H1 (cell line): ENCODE results near the gene RNF182. TPM values are rescaled to one million over a fixed set of nuclear protein-coding genes. Genes with fewer than 3 reads are reported as not detected.

ENCODE experiments used
- CTCF ChIA-PET: fragments of 300-600 bp; sonication (Branson Sonifier 250); formaldehyde crosslinking; loops from one replicate; lab custom pipeline; 2021; ENCODE audit not compliant: partially characterized antibody; lab: Charles Lee
- POLR2A ChIA-PET: fragments of 300-600 bp; sonication (Branson Sonifier 250); formaldehyde crosslinking; loops from one replicate; lab custom pipeline; 2021; ENCODE audit warnings: inconsistent platforms; ENCODE audit not compliant: partially characterized antibody; lab: Charles Lee
- DNase-seq, 2 experiments: peaks; one replicate each; pipeline versions ENCODE4 v3.0.0 to v3.0.0-alpha.2; 2010 to 2022; ENCODE audit warnings: low spot score in 2 of 2, low read depth in 1 of 2, mixed read lengths in 1 of 2
- FAIRE-seq: peaks from 2 replicates; lab custom pipeline; 2011; peaks lifted over from hg19 to GRCh38; lab: Jason Lieb, UNC
- H2AFZ ChIP-seq: 2 replicates; pipeline ENCODE4 v1.8.1; 2012; ENCODE audit warnings: low read length, inconsistent platforms
- H2AK5ac ChIP-seq: 2 replicates; pipeline ENCODE4 v1.6.1; 2013; ENCODE audit warnings: low read depth, low read length
- H2BK120ac ChIP-seq: replicated peaks from 2 replicates; pipeline ENCODE3; 2013; ENCODE audit warnings: low read depth, low read length, inconsistent platforms
- H2BK12ac ChIP-seq: 2 replicates; pipeline ENCODE4 v1.6.1; 2013; ENCODE audit warnings: low read depth, low read length
- H2BK15ac ChIP-seq: 2 replicates; pipeline ENCODE4 v1.6.1; 2013; ENCODE audit warnings: low read length
- H2BK20ac ChIP-seq: 2 replicates; pipeline ENCODE4 v1.6.1; 2013; ENCODE audit warnings: low read length
- H2BK5ac ChIP-seq: 2 replicates; pipeline ENCODE4 v1.6.1; 2013; ENCODE audit warnings: low read depth, low read length
- H3K14ac ChIP-seq: 2 replicates; pipeline ENCODE4 v1.6.1; 2013; ENCODE audit warnings: inconsistent platforms; ENCODE audit not compliant: insufficient read length
- H3K18ac ChIP-seq: 2 replicates; pipeline ENCODE4 v1.6.1; 2013; ENCODE audit warnings: low read length; ENCODE audit errors: extremely low read depth
- H3K23ac ChIP-seq: 2 replicates; pipeline ENCODE4 v1.6.1; 2013; ENCODE audit warnings: inconsistent platforms; ENCODE audit not compliant: insufficient read length
- H3K23me2 ChIP-seq: 2 replicates; pipeline ENCODE4 v1.6.1; 2013; ENCODE audit warnings: low read depth, low read length
- H3K27ac ChIP-seq: 2 replicates; pipeline ENCODE4 v1.6.1; 2011; ENCODE audit warnings: low read depth, low read length, inconsistent platforms
- H3K27me3 ChIP-seq, 4 experiments: replicated peaks in 1 of 4; 1 replicate in 1 of 4; 2 replicates in 3 of 4; pipeline versions ENCODE4 v1.6.1 to v1.8.1; 2011 to 2013; ENCODE audit warnings: low read length in 3 of 4, mild to moderate bottlenecking in 3 of 4, inconsistent platforms in 2 of 4, mixed read lengths in 2 of 4, moderate library complexity in 1 of 4; ENCODE audit not compliant: control insufficient read depth in 3 of 4, insufficient read depth in 3 of 4; ENCODE audit errors: extremely low read depth in 1 of 4
- H3K36me3 ChIP-seq, 4 experiments: 2 replicates each; pipeline versions ENCODE4 v1.6.1 to v1.8.1; 2011 to 2013; ENCODE audit warnings: mild to moderate bottlenecking in 4 of 4, low read length in 3 of 4, moderate library complexity in 2 of 4, control low read depth in 1 of 4, inconsistent platforms in 1 of 4; ENCODE audit not compliant: insufficient read depth in 4 of 4, control insufficient read depth in 2 of 4
- H3K4ac ChIP-seq: replicated peaks from 2 replicates; pipeline ENCODE3; 2013; ENCODE audit warnings: low read length, low read depth, mixed read lengths, inconsistent platforms; ENCODE audit not compliant: insufficient read length
- H3K4me1 ChIP-seq, 4 experiments: replicated peaks in 1 of 4; 1 replicate in 1 of 4; 2 replicates in 3 of 4; pipeline versions ENCODE4 v1.6.1 to v1.8.1; 2011 to 2013; ENCODE audit warnings: low read length in 3 of 4, inconsistent platforms in 2 of 4, mixed read lengths in 1 of 4; ENCODE audit not compliant: insufficient read depth in 4 of 4, control insufficient read depth in 3 of 4
- H3K4me2 ChIP-seq, 2 experiments: 2 replicates each; pipeline versions ENCODE4 v1.6.1 to v1.8.1; 2011 to 2013; ENCODE audit warnings: low read depth in 2 of 2, low read length in 2 of 2, control low read depth in 1 of 2, inconsistent platforms in 1 of 2, mild to moderate bottlenecking in 1 of 2; ENCODE audit not compliant: insufficient read depth in 1 of 2
- H3K4me3 ChIP-seq, 4 experiments: fragments of 200-600, 300-600 bp in 1 of 4; sonication (generic), shearing (Covaris generic), sonication (Bioruptor Twin) in 1 of 4; 2 replicates each; pipeline versions ENCODE4 v1.5.1 to v1.8.1; 2011 to 2016; ENCODE audit warnings: low read length in 4 of 4, low read depth in 3 of 4, control low read depth in 2 of 4, inconsistent platforms in 2 of 4, mild to moderate bottlenecking in 2 of 4, mixed read lengths in 1 of 4, moderate library complexity in 1 of 4; ENCODE audit not compliant: insufficient read depth in 2 of 4; ENCODE audit errors: extremely low read depth in 1 of 4
- H3K56ac ChIP-seq: replicated peaks from 2 replicates; pipeline ENCODE3; 2013; ENCODE audit warnings: low read depth, mild to moderate bottlenecking, mixed read lengths, low read length, inconsistent platforms; ENCODE audit not compliant: insufficient read length
- H3K79me1 ChIP-seq: 2 replicates; pipeline ENCODE4 v1.6.1; 2013; ENCODE audit warnings: low read depth, low read length, control low read depth
- H3K79me2 ChIP-seq, 2 experiments: 2 replicates each; pipeline versions ENCODE4 v1.6.1 to v1.8.1; 2012 to 2013; ENCODE audit warnings: low read length in 2 of 2, mild to moderate bottlenecking in 2 of 2, inconsistent platforms in 1 of 2; ENCODE audit not compliant: insufficient read depth in 2 of 2, control insufficient read depth in 1 of 2
- H3K9ac ChIP-seq, 4 experiments: replicated peaks in 1 of 4; 1 replicate in 1 of 4; 2 replicates in 3 of 4; pipeline versions ENCODE4 v1.6.1 to v1.8.1; 2011 to 2013; ENCODE audit warnings: low read depth in 3 of 4, low read length in 3 of 4, control low read depth in 2 of 4, mild to moderate bottlenecking in 2 of 4, moderate library complexity in 2 of 4, inconsistent platforms in 1 of 4; ENCODE audit errors: extremely low read depth in 1 of 4
- H3K9me3 ChIP-seq, 2 experiments: 2 replicates each; pipeline versions ENCODE4 v1.6.1 to v1.8.1; 2012 to 2013; ENCODE audit warnings: mild to moderate bottlenecking in 2 of 2, moderate library complexity in 2 of 2, control low read depth in 1 of 2, inconsistent platforms in 1 of 2, low read depth in 1 of 2, low read length in 1 of 2, mixed read lengths in 1 of 2; ENCODE audit not compliant: insufficient read depth in 2 of 2
- H4K20me1 ChIP-seq, 2 experiments: replicated peaks in 1 of 2; 2 replicates each; pipeline versions ENCODE3 to v1.8.1; 2011 to 2013; ENCODE audit warnings: inconsistent platforms in 2 of 2, low read length in 2 of 2, mild to moderate bottlenecking in 1 of 2; ENCODE audit not compliant: insufficient read depth in 2 of 2, control insufficient read depth in 1 of 2
- H4K5ac ChIP-seq: 2 replicates; pipeline ENCODE4 v1.6.1; 2013; ENCODE audit warnings: low read length, low read depth, mixed read lengths, inconsistent platforms; ENCODE audit not compliant: insufficient read length
- H4K8ac ChIP-seq: 2 replicates; pipeline ENCODE4 v1.8.0; 2013; ENCODE audit warnings: mild to moderate bottlenecking, moderate library complexity, low read length, inconsistent platforms; ENCODE audit not compliant: insufficient read depth; ENCODE audit errors: extremely low read depth
- H4K91ac ChIP-seq: replicated peaks from 2 replicates; pipeline ENCODE3; 2013; ENCODE audit warnings: low read length, mixed read lengths, inconsistent platforms; ENCODE audit not compliant: insufficient read length
- EZH2 ChIP-seq: fragments of 200-600 bp; sonication (generic); IDR thresholded peaks from 2 replicates; pipeline ENCODE4 v1.7.1; 2012; ENCODE audit warnings: low read depth, mild to moderate bottlenecking, moderate library complexity, low read length, inconsistent platforms; ENCODE audit not compliant: severe bottlenecking
- GTF2F1 ChIP-seq: IDR thresholded peaks from 2 replicates; pipeline ENCODE4 v1.6.1; 2012; ENCODE audit warnings: low read depth, low read length, improper control_type of control experiment, borderline replicate concordance
- HDAC6 ChIP-seq: IDR thresholded peaks from one replicate; pipeline ENCODE4 v1.7.1; 2012; ENCODE audit warnings: low read depth, mild to moderate bottlenecking, inconsistent platforms, low read length, moderate library complexity
- POLR2A ChIP-seq, 2 experiments: IDR thresholded peaks; 1 replicate in 1 of 2; 2 replicates in 1 of 2; pipeline ENCODE4 v1.6.1; 2011; ENCODE audit warnings: low read depth in 2 of 2, low read length in 2 of 2, mild to moderate bottlenecking in 2 of 2; ENCODE audit errors: control extremely low read depth in 1 of 2
- RAD21 ChIP-seq, 2 experiments: IDR thresholded peaks in 1 of 2; conservative IDR thresholded peaks in 1 of 2; 2 replicates each; pipeline ENCODE4 v1.6.1; 2011; ENCODE audit warnings: low read depth in 2 of 2, low read length in 2 of 2, improper control_type of control experiment in 1 of 2, inconsistent platforms in 1 of 2, mild to moderate bottlenecking in 1 of 2, moderate library complexity in 1 of 2
- SUZ12 ChIP-seq: fragments of 200-600 bp; sonication (generic); IDR thresholded peaks from 2 replicates; pipeline ENCODE4 v1.6.1; 2012; ENCODE audit warnings: mild to moderate bottlenecking, inconsistent platforms, low read length, moderate library complexity, mixed read lengths
- TAF1 ChIP-seq: IDR thresholded peaks from 2 replicates; pipeline ENCODE4 v1.6.1; 2011; ENCODE audit warnings: mild to moderate bottlenecking, low read depth, low read length
- YY1 ChIP-seq: IDR thresholded peaks from 2 replicates; pipeline ENCODE4 v1.6.1; 2011; ENCODE audit warnings: low read depth, mild to moderate bottlenecking, low read length
- WGBS, 2 experiments: shearing (Covaris generic) in 1 of 2; methylation state at CpG; one replicate each; pipeline versions ENCODE4 v1.1.6 to v1.1.7; 2013 to 2015; ENCODE audit warnings: low lambda C conversion rate in 2 of 2, mixed read lengths in 2 of 2, inconsistent platforms in 1 of 2, low coverage in 1 of 2, missing lambda C conversion rate in 1 of 2; ENCODE audit not compliant: insufficient replicate concordance in 2 of 2, insufficient coverage in 1 of 2, insufficient read length in 1 of 2; ENCODE audit errors: extremely low coverage in 1 of 2, missing lambda C conversion rate in 1 of 2; 5-methylcytosine and 5-hydroxymethylcytosine counted together
- polyA plus RNA-seq, 7 experiments: library from polyadenylated mRNA; depleted of rRNA in 3 of 7; stranded (reverse) in 5 of 7; unstranded in 2 of 7; fragments of >200 nt in 5 of 7; fragments of 200-250 nt in 2 of 7; gene quantifications; 1 replicate in 5 of 7; 2 replicates in 1 of 7; 4 replicates in 1 of 7; pipeline versions ENCODE4 v1.2.1 to v1.2.3, GENCODE V29; 2011 to 2013; ENCODE audit warnings: missing spikeins in 2 of 7, mixed read lengths in 2 of 7
- total RNA-seq: library from RNA; stranded (reverse); fragmentation: NEBNext Ultra II Directional; extraction: Animal tissue kit (Norgen Biotek cat#: 25700); gene quantifications from 2 replicates; pipeline ENCODE4 v1.2.1, GENCODE V29; 2021
- TF ChIP-seq, protein P1 (sequence below): IDR thresholded peaks from 2 replicates; pipeline ENCODE4 v1.6.1; 2011; ENCODE audit warnings: low read depth, mild to moderate bottlenecking, low read length; ENCODE audit not compliant: insufficient read depth
- TF ChIP-seq, protein P2 (sequence below): IDR thresholded peaks from 2 replicates; pipeline ENCODE4 v1.6.1; 2012; ENCODE audit warnings: inconsistent platforms

Gene RNF182
- total and polyA plus RNA-seq, 2 of the 8 experiments (the other 6 are each of a cell fraction or from before 2014, with no cell fraction given) = 6.2 to 10.7 TPM

DNA sequence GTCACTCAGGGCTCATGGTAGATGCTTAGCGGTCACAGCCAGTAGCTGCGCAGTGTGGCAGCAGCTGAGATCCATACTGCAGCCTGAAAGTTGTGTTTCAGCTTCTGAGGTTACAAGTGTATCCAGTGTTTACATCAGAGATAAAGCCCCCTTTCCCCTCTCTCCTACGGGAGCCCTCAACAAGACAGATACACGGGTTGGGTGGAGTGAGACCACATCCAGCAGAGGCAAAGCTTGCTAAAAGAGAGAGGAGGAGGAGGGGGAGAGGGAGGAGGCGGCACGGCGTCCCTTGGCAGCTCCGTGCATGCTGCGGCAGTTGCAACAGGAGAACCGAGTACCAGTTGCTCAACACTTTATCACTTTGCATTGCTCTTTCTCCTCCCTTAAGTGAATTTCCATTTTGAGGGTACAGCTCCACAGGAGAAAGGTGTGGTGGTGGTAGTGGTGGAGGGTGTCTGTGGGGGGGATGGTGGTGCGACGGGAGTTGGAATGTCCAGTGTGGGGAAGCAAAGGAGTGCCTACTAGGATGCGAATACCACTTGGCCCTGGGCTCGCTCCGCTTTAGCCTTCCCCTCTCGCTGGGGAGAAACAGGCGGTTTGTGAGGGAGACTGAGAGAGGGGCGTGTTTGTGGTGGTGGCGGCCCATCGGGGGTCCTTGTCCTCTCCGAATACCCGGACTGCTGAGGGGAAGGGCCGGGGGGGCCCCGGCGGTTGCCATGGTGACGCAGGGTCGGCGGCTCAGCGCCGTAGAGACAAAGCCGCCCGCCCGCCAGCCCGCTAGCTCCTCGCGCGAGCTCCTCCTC lies 405 bp upstream of the RNF182 start:
- peak overlapping the region; percentile 17 for H2BK12ac ChIP-seq
- no peaks in the 10 kb centered on the region for H3K36me3 ChIP-seq
- H3K18ac ChIP-seq = peak overlapping the region; percentile 61
- CTCF ChIA-PET = interaction anchor here (0.6 to 12.0 kb wide), 12 partner anchors 9 to 185 kb away, joined by 3 to 133 read pairs (median 5); no protein-coding TSS in a partner anchor
- WGBS, 2 experiments = 2% methylated on average over 18 of the region's 37 CpGs; no CpG with 5 or more reads in 1 of the 2 experiments
- H3K9me3 ChIP-seq = no peaks in the 10 kb centered on the region
- H3K14ac ChIP-seq = no peak overlapping the region
- H3K79me2 ChIP-seq = peaks cover 0 to 8% of the 10 kb centered on the region in 2 experiments; a peak in 2 of 4 replicates
- H3K4me1 ChIP-seq = peaks cover 0 to 4% (median 3%) of the 10 kb centered on the region in 4 experiments; a peak in 3 of 7 replicates
- peak overlapping the region; percentile 17 for H3K56ac ChIP-seq
- H2BK120ac ChIP-seq = no peak overlapping the region
- H3K4me2 ChIP-seq = peak overlapping the region; percentile 89 to 95
- no peak overlapping the region for H4K5ac ChIP-seq
- H3K23me2 ChIP-seq = peaks cover 13% of the 10 kb centered on the region
- H3K4ac ChIP-seq = no peak overlapping the region
- peak overlapping the region; percentile 57 to 90 (median 76) for H3K4me3 ChIP-seq
- peak overlapping the region; percentile 57 for H2BK20ac ChIP-seq
- FAIRE-seq (no peak), DNase-seq (peak in 1 of 2 experiments; percentile 87)
- peak overlapping the region; percentile 99 for H2AFZ ChIP-seq
- 0 out of 2 replicates have a peak overlapping the region, but pooled peaks have one; percentile 6 for H3K27ac ChIP-seq
- no peak overlapping the region for H2AK5ac ChIP-seq
- no peaks in the 10 kb centered on the region; a peak in 3 of 7 replicates for H3K27me3 ChIP-seq
- POLR2A ChIA-PET = interaction anchor here (0.6 to 2.8 kb wide), 8 partner anchors 9 to 115 kb away, joined by 3 to 15 read pairs (median 4); partner anchors contain the start of gene MCUR1
- H3K23ac ChIP-seq = no peak overlapping the region
- H3K79me1 ChIP-seq = no peaks in the 10 kb centered on the region
- no peaks in the 10 kb centered on the region for H4K20me1 ChIP-seq
- H2BK15ac ChIP-seq = no peak overlapping the region; the same call in 1 of the 2 replicates
- peak overlapping the region; percentile 40; the same call in 1 of the 2 replicates for H2BK5ac ChIP-seq
- peak overlapping the region; percentile 6 for H4K91ac ChIP-seq
- peak overlapping the region in 2 of 4 experiments; percentile 29 to 53; a peak in 2 of 7 replicates for H3K9ac ChIP-seq
- H4K8ac ChIP-seq = peak overlapping the region; percentile 4
- peak; percentile 50; the same call in 1 of the 2 replicates for TF ChIP-seq TAF1
- TF ChIP-seq YY1 = no peak
- no peak for TF ChIP-seq GTF2F1
- TF ChIP-seq, protein P1, sequence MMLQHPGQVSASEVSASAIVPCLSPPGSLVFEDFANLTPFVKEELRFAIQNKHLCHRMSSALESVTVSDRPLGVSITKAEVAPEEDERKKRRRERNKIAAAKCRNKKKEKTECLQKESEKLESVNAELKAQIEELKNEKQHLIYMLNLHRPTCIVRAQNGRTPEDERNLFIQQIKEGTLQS = no peak
- TF ChIP-seq, protein P2, sequence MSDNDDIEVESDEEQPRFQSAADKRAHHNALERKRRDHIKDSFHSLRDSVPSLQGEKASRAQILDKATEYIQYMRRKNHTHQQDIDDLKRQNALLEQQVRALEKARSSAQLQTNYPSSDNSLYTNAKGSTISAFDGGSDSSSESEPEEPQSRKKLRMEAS = 0 out of 2 replicates have a peak, but pooled peaks have one; percentile 44
- TF ChIP-seq RAD21 (IDR thresholded peaks at IDR 0.05 in 1 of 2, conservative IDR thresholded peaks at IDR 0.05 in 1 of 2; ENCODE audit: low read depth in 2 of 2, low read length in 2 of 2) = no peak
- TF ChIP-seq POLR2A (IDR thresholded peaks at IDR 0.05; ENCODE audit: control extremely low read depth in 1 of 2, low read depth in 2 of 2, low read length in 2 of 2) = peak in 1 of 2 experiments; percentile 14; a peak in 1 of 3 replicates
- TF ChIP-seq SUZ12 = peak; percentile 47; the same call in 1 of the 2 replicates
- TF ChIP-seq EZH2 = no peak
- no peak for TF ChIP-seq HDAC6
